Measurements from ENCODE around the gene PRR20G. TPM values are rescaled to one million over a fixed set of nuclear protein-coding genes. Genes with fewer than 3 reads are reported as not detected.

Gene PRR20G
- total RNA-seq, 1 experiment from 2014 or later = not detected

DNA sequence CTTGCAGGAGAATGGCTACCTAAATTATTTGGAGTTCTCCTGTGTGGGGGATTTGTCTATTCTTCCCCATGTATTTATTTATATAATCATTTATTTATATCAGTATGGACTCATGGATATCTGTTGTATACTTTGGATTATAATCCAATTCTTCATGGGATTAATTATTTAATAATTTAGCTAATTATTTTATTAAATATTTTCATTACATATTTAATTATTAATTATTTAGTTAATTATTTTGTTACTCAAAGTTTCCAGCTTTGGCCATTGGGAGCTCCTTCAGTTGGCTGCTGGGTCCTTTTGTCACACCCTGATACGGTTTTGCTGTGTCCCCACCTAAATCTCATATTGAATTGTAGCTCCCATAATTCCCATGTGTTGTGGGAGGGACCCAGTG, 3.3 kb upstream of the PRR20G start:
- intact Hi-C loops (cut with micrococcal nuclease; ENCODE audit: unreplicated experiment) = no loop called here
- no peaks in the 10 kb centered on the region for H3K79me2 ChIP-seq (ENCODE audit: low read depth)
- H3K27ac ChIP-seq = no peak overlapping the region
- peaks cover 14% of the 10 kb centered on the region for H3K27me3 ChIP-seq (ENCODE audit: insufficient read depth, low read depth)
- no peaks in the 10 kb centered on the region for H4K20me1 ChIP-seq (ENCODE audit: insufficient read depth)
- no peak for TF ChIP-seq EZH2 (IDR thresholded peaks at IDR 0.05; ENCODE audit: low read depth)
- TF ChIP-seq, protein P1, sequence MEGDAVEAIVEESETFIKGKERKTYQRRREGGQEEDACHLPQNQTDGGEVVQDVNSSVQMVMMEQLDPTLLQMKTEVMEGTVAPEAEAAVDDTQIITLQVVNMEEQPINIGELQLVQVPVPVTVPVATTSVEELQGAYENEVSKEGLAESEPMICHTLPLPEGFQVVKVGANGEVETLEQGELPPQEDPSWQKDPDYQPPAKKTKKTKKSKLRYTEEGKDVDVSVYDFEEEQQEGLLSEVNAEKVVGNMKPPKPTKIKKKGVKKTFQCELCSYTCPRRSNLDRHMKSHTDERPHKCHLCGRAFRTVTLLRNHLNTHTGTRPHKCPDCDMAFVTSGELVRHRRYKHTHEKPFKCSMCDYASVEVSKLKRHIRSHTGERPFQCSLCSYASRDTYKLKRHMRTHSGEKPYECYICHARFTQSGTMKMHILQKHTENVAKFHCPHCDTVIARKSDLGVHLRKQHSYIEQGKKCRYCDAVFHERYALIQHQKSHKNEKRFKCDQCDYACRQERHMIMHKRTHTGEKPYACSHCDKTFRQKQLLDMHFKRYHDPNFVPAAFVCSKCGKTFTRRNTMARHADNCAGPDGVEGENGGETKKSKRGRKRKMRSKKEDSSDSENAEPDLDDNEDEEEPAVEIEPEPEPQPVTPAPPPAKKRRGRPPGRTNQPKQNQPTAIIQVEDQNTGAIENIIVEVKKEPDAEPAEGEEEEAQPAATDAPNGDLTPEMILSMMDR (conservative IDR thresholded peaks at IDR 0.05) = no peak
- no peaks in the 10 kb centered on the region for H3K9me2 ChIP-seq (ENCODE audit: insufficient read depth)
- no peak for DNase-seq
- ChIA-PET CTCF (interaction anchor here (0.7 kb wide), 1 partner anchor 785 kb away, joined by 3 read pairs; no protein-coding TSS in a partner anchor), POLR2A (ENCODE audit: unreplicated experiment) (no interaction called here)
- H3F3A ChIP-seq (ENCODE audit: insufficient read depth, low read depth) = no peaks in the 10 kb centered on the region
- H2AFZ ChIP-seq = no peak overlapping the region
- no peak overlapping the region for H3K4me3 ChIP-seq
- H3K4me2 ChIP-seq = no peak overlapping the region
- no peaks in the 10 kb centered on the region for H3K36me3 ChIP-seq (ENCODE audit: low read depth)
- no peaks in the 10 kb centered on the region for H3K9me3 ChIP-seq (ENCODE audit: insufficient read depth, low read depth)
- no peaks in the 10 kb centered on the region for H3K4me1 ChIP-seq (replicated peaks; ENCODE audit: insufficient read depth)
- no TSS peak for BruUV-seq (replicated peaks)

DNA sequence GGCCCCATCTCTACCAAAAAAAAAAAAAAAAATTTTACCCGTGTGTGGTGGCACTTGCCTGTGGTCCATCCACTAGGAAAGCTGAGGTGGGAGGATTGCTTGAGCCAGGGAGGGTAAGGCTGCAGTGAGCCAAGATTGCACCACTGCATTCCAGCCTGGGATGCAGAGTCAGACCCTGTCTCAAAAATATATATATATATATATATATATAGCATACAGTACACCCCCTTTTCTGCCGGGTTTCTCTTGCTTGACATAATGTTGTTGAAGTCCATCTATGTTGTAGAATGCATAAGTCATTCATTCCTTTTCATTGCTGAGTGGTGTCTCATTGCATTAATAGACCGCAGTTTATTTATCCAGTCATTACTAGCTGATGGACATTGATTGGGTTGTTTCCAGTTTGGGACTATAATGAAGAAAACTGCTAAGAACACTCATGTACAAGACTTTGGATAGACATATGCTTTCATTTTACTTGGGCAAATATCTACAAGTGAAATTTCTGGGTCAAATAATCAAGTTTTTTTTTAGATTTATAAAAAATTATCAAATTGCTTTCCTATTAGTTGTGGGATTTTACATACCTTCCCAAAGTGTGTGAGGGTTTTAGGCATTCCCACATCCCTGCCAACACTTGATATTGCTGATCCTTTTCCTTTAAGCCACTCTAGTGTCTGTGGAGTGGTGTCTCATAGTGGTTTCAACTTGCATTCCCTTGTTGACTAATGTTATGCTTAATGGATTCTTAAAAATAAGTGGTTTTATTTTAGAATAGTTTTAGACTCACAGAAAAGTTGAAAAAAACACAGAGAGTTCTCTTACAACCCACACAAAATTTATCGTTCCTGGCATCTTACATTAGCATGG, 2.1 kb upstream of the PRR20G start:
- no peaks in the 10 kb centered on the region for H4K20me1 ChIP-seq (ENCODE audit: insufficient read depth)
- TF ChIP-seq EZH2 (IDR thresholded peaks at IDR 0.05; ENCODE audit: low read depth) = no peak
- TF ChIP-seq, protein P1 (conservative IDR thresholded peaks at IDR 0.05) = no peak
- no peak overlapping the region for H3K27ac ChIP-seq
- no peaks in the 10 kb centered on the region for H3K36me3 ChIP-seq (ENCODE audit: low read depth)
- peaks cover 8% of the 10 kb centered on the region for H3K27me3 ChIP-seq (ENCODE audit: insufficient read depth, low read depth)
- H3F3A ChIP-seq (ENCODE audit: insufficient read depth, low read depth) = no peaks in the 10 kb centered on the region
- H3K4me3 ChIP-seq = no peak overlapping the region
- H2AFZ ChIP-seq = no peak overlapping the region
- DNase-seq = no peak
- H3K9me3 ChIP-seq (ENCODE audit: insufficient read depth, low read depth) = no peaks in the 10 kb centered on the region
- BruUV-seq (replicated peaks) = no TSS peak
- POLR2A ChIA-PET (ENCODE audit: unreplicated experiment) = no interaction called here
- no peaks in the 10 kb centered on the region for H3K79me2 ChIP-seq (ENCODE audit: low read depth)
- CTCF ChIA-PET = no interaction called here
- H3K4me2 ChIP-seq = no peak overlapping the region
- intact Hi-C loops (cut with micrococcal nuclease; ENCODE audit: unreplicated experiment) = no loop called here
- no peaks in the 10 kb centered on the region for H3K9me2 ChIP-seq (ENCODE audit: insufficient read depth)
- no peaks in the 10 kb centered on the region for H3K4me1 ChIP-seq (replicated peaks; ENCODE audit: insufficient read depth)

DNA sequence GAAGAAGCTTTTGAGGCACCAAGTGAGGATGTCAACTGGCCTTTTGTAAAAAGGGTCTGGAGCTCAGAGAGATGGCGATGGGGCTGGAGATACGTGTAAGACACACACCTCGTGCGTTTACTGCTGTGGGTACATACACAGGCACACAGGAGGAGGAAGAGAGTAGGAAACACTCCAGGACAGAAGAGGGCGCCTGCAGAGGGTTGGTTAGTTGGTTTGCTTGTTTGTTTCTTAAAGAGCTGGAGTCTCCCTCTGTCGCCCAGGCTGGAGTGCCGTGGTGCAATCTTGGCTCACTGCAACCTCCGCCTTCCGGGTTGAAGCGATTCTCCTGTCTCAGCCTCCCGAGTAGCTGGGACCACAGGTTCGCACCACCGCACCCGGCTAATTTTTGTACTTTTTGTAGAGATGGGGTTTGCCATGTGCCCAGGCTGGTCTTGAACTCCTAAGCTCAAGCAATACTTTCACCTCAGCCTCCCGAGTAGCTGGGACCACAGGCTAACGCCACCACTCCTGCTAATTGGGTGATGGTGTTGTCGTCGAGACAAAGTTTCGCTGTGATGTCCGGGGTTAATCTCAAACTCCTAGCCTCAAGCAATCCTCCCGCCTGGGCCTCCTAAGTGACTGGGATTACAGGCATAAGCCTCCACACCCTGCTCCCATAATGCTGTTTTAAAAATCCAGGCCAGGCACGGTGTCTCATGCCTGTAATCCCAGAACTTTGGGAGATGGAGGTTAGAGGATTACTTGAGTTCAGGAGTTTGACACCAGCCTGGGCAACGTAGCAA, 1.3 kb upstream of the PRR20G start:
- Histone ChIP-seq H2AFZ (no peak overlapping the region), H3K79me2 (ENCODE audit: low read depth) (no peaks in the 10 kb centered on the region), H3K9me2 (ENCODE audit: insufficient read depth) (no peaks in the 10 kb centered on the region), H3K4me3 (no peak overlapping the region), H3F3A (ENCODE audit: insufficient read depth, low read depth) (no peaks in the 10 kb centered on the region), H3K27me3 (ENCODE audit: insufficient read depth, low read depth) (peaks cover 8% of the 10 kb centered on the region; the same call in 1 of the 2 replicates), H3K9me3 (ENCODE audit: insufficient read depth, low read depth) (no peaks in the 10 kb centered on the region), H3K27ac (no peak overlapping the region), H3K4me1 (replicated peaks; ENCODE audit: insufficient read depth) (no peaks in the 10 kb centered on the region), H3K36me3 (ENCODE audit: low read depth) (no peaks in the 10 kb centered on the region), H3K4me2 (no peak overlapping the region), H4K20me1 (ENCODE audit: insufficient read depth) (no peaks in the 10 kb centered on the region)
- POLR2A ChIA-PET (ENCODE audit: unreplicated experiment) = no interaction called here
- DNase-seq = no peak
- CTCF ChIA-PET = no interaction called here
- TF ChIP-seq EZH2 (IDR thresholded peaks at IDR 0.05; ENCODE audit: low read depth) = no peak
- TF ChIP-seq, protein P1 (conservative IDR thresholded peaks at IDR 0.05) = no peak
- intact Hi-C loops (cut with micrococcal nuclease; ENCODE audit: unreplicated experiment) = no loop called here
- BruUV-seq (replicated peaks) = no TSS peak

All from PC-9 (cell line).